AG09309 (cell line): ENCODE results near the gene OBP2A.

Source experiments
- DNase-seq: peaks from one replicate; pipeline ENCODE4 v3.0.0-alpha.2; 2010; ENCODE audit warnings: low read depth
- H3K4me3 ChIP-seq: 2 replicates; pipeline ENCODE4 v1.5.1; 2011; ENCODE audit warnings: mild to moderate bottlenecking, low read depth, low read length, moderate library complexity; ENCODE audit not compliant: control insufficient read depth
- CTCF ChIP-seq: IDR thresholded peaks from 2 replicates; pipeline ENCODE4 v1.5.1; 2011; ENCODE audit warnings: mild to moderate bottlenecking, low read depth, low read length, inconsistent platforms; ENCODE audit not compliant: insufficient read depth, control insufficient read depth; ENCODE audit errors: missing control alignments

The OBP2A gene

GRCh38 chr9:135570456-135570855, 24.5 kb downstream of the OBP2A start:
- TF ChIP-seq CTCF = no peak
- H3K4me3 ChIP-seq = no peak overlapping the region
- no peak for DNase-seq

GRCh38 chr9:135572233-135572632, 26.3 kb downstream of the OBP2A start:
- DNase-seq = no peak
- no peak overlapping the region for H3K4me3 ChIP-seq
- no peak for TF ChIP-seq CTCF

GRCh38 chr9:135573124-135573523, 27.2 kb downstream of the OBP2A start:
- no peak for TF ChIP-seq CTCF
- H3K4me3 ChIP-seq = no peak overlapping the region
- no peak for DNase-seq

GRCh38 chr9:135574331-135574730, 28.4 kb downstream of the OBP2A start:
- no peak for TF ChIP-seq CTCF
- DNase-seq = no peak
- no peak overlapping the region for H3K4me3 ChIP-seq

GRCh38 chr9:135574943-135575342, 29.0 kb downstream of the OBP2A start:
- TF ChIP-seq CTCF = no peak
- no peak overlapping the region for H3K4me3 ChIP-seq

GRCh38 chr9:135575995-135576631, 30.2 kb downstream of the OBP2A start:
- no peak for DNase-seq
- no peak for TF ChIP-seq CTCF

More at GRCh38 chr9:135574943-135575342, 29.0 kb downstream of the OBP2A start:
- DNase-seq = no peak

More at GRCh38 chr9:135575995-135576631, 30.2 kb downstream of the OBP2A start:
- no peak overlapping the region for H3K4me3 ChIP-seq
